Gastroesophageal sphincter (tissue), 4 donors: Measurements from ENCODE around the gene COL12A1. TPM values are rescaled to one million over a fixed set of nuclear protein-coding genes. Genes with fewer than 3 reads are reported as not detected.

Experiments used
- ATAC-seq: fragments of 150-250 bp; one replicate; pipeline ENCODE4 v1.9.1; 2016; ENCODE audit warnings: mild to moderate bottlenecking, moderate library complexity
- H3K27ac ChIP-seq, 4 donors: fragments of 200-600 bp; sonication (generic) in 3 of 4; 1 replicate in 3 of 4; 2 replicates in 1 of 4; pipeline ENCODE4 v1.5.1; 2016 to 2019
- H3K27me3 ChIP-seq: fragments of 200-600 bp; sonication (generic); one replicate; pipeline ENCODE4 v1.5.1; 2019
- H3K36me3 ChIP-seq, 2 donors: fragments of 200-600 bp; sonication (generic); one replicate each; pipeline ENCODE4 v1.5.1; 2019; ENCODE audit warnings: control low read depth in 1 of 2
- H3K4me1 ChIP-seq, 3 donors: fragments of 200-600 bp; sonication (generic); 1 replicate in 2 of 3; 2 replicates in 1 of 3; pipeline ENCODE4 v1.5.1; 2016 to 2019; ENCODE audit warnings: control low read depth in 2 of 3
- H3K4me3 ChIP-seq, 2 donors: fragments of 200-600 bp; sonication (generic); one replicate each; pipeline ENCODE4 v1.5.1; 2019; ENCODE audit warnings: mild to moderate bottlenecking in 1 of 2, moderate library complexity in 1 of 2
- H3K9me3 ChIP-seq, 3 donors: fragments of 200-600 bp; sonication (generic); one replicate each; pipeline ENCODE4 v1.5.1; 2017 to 2019; ENCODE audit warnings: control low read depth in 2 of 3
- CTCF ChIP-seq, 4 experiments: fragments of 200-600 bp in 2 of 4; fragments of 450-650 bp in 2 of 4; sonication (generic) in 1 of 4; IDR thresholded peaks; one replicate each; pipeline ENCODE4 v1.5.1; 2017 to 2019; ENCODE audit warnings: antibody characterized with exemption in 4 of 4, mild to moderate bottlenecking in 2 of 4, moderate library complexity in 2 of 4
- EP300 ChIP-seq: sonication (generic); formaldehyde crosslinking; IDR thresholded peaks from one replicate; pipeline ENCODE4 v1.6.1; 2017; ENCODE audit warnings: antibody characterized with exemption, mild to moderate bottlenecking
- POLR2A ChIP-seq, 2 donors: fragments of 450-650 bp; IDR thresholded peaks; one replicate each; pipeline ENCODE4 v1.6.1; 2017; ENCODE audit warnings: antibody characterized with exemption in 2 of 2, mild to moderate bottlenecking in 2 of 2, moderate library complexity in 1 of 2
- POLR2AphosphoS5 ChIP-seq: sonication (generic); formaldehyde crosslinking; IDR thresholded peaks from one replicate; pipeline ENCODE4 v1.6.1; 2017; ENCODE audit warnings: antibody characterized with exemption
- WGBS, 2 donors: methylation state at CpG; one replicate each; pipeline ENCODE4 v1.1.5; 2018; ENCODE audit warnings: low coverage in 1 of 2; 5-methylcytosine and 5-hydroxymethylcytosine counted together
- total RNA-seq, 4 donors: library from RNA; depleted of rRNA; stranded (reverse); fragments of >200 nt; gene quantifications; one replicate each; pipeline ENCODE4 v1.1.0, GENCODE V29; 2016

The COL12A1 gene
- total RNA-seq, 4 donors from 2014 or later: 101 to 560 (median 237) TPM

DNA sequence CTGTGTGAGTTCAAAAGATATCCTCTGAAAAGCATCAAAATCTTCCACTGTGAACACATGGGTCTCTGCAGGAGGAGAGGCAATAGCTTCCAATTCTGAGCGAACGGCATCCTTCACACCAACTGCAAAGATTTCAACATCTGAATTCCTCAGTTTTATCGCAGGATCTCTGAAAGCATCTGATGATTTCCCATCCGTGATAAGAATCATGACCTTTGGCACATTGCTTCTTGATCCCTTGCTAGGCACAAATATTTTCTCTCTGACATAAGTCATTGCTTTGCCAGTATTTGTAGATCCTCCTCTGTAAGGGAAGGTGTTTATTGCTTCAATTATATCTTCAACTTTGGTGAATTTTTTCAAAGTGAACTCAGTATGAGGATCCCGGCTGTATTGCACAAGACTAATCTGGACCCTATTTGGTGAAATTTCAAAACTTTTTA, 22.7 kb downstream of the COL12A1 start:
- Histone ChIP-seq H3K27me3 (no peaks in the 10 kb centered on the region), H3K27ac (no peak overlapping the region), H3K36me3 (peaks cover 0 to 71% of the 10 kb centered on the region in 2 donors), H3K4me3 (no peak overlapping the region), H3K9me3 (peaks cover 0 to 4% (median 3%) of the 10 kb centered on the region in 3 donors), H3K4me1 (peaks cover 0 to 15% (median 0%) of the 10 kb centered on the region in 3 donors)
- peak; percentile 85 for ATAC-seq
- TF ChIP-seq POLR2A (IDR thresholded peaks at IDR 0.05): no peak
- no peak for TF ChIP-seq POLR2AphosphoS5
- TF ChIP-seq CTCF (IDR thresholded peaks at IDR 0.05): no peak
- no peak for TF ChIP-seq EP300
- WGBS, 2 donors: 56 to 83% methylated on average over 5 of the region's 5 CpGs

DNA sequence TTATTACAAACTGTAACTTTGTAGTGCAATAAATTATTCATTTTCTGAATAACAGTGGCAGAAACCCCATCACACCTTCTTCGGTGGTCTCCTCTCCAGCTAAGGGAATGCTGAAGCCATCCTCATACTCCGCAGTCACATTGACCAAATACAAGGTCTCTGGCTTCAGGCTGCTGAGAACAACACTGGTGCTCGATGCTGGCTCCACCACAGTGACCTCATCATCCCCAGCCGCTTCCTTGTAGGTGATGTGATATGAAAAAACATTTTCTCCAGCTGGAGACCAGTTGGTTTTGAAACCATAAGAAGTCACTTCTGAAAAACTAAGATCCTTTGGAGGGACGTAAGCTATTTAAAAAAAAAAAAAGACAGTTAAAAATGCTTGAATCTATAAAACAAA, 25.0 kb downstream of the COL12A1 start:
- Histone ChIP-seq H3K36me3 (peaks cover 0 to 72% of the 10 kb centered on the region in 2 donors), H3K4me1 (peaks cover 0 to 15% (median 0%) of the 10 kb centered on the region in 3 donors), H3K27ac (no peak overlapping the region), H3K9me3 (peaks cover 0 to 4% (median 0%) of the 10 kb centered on the region in 3 donors), H3K27me3 (no peaks in the 10 kb centered on the region), H3K4me3 (no peak overlapping the region)
- 85 to 89% methylated on average over 2 to 3 of the region's 5 CpGs for WGBS, 2 donors
- no peak for TF ChIP-seq EP300
- no peak for TF ChIP-seq POLR2AphosphoS5
- TF ChIP-seq CTCF (IDR thresholded peaks at IDR 0.05): no peak
- no peak for TF ChIP-seq POLR2A (IDR thresholded peaks at IDR 0.05)
- no peak for ATAC-seq

GRCh38 chr6:75178757-75179156, 27.1 kb downstream of the COL12A1 start:
- peaks cover 0 to 80% of the 10 kb centered on the region in 2 donors for H3K36me3 ChIP-seq
- TF ChIP-seq POLR2A (IDR thresholded peaks at IDR 0.05) (no peak), CTCF (IDR thresholded peaks at IDR 0.05) (no peak)
- no peak overlapping the region for H3K27ac ChIP-seq
- no peak overlapping the region for H3K4me3 ChIP-seq
- peaks cover 0 to 15% (median 0%) of the 10 kb centered on the region in 3 donors for H3K4me1 ChIP-seq
- no peaks in the 10 kb centered on the region for H3K27me3 ChIP-seq
- no peaks in the 10 kb centered on the region for H3K9me3 ChIP-seq
- ATAC-seq: no peak
- 20 to 38% methylated on average over 1 of the region's 1 CpG for WGBS, 2 donors

GRCh38 chr6:75176076-75176582, 29.7 kb downstream of the COL12A1 start:
- Histone ChIP-seq H3K27me3 (no peaks in the 10 kb centered on the region), H3K9me3 (no peaks in the 10 kb centered on the region), H3K4me1 (peaks cover 7 to 34% (median 8%) of the 10 kb centered on the region in 3 donors), H3K36me3 (peaks cover 0 to 63% of the 10 kb centered on the region in 2 donors), H3K4me3 (no peak overlapping the region), H3K27ac (no peak overlapping the region)
- WGBS, 2 donors: 67 to 72% methylated on average over 3 of the region's 3 CpGs
- TF ChIP-seq POLR2AphosphoS5 (no peak), POLR2A (IDR thresholded peaks at IDR 0.05) (no peak), EP300 (no peak), CTCF (IDR thresholded peaks at IDR 0.05) (no peak)
- ATAC-seq: no peak

GRCh38 chr6:75171986-75172385, 33.9 kb downstream of the COL12A1 start:
- H3K9me3 ChIP-seq: no peaks in the 10 kb centered on the region
- H3K27ac ChIP-seq: peak overlapping the region in 3 of 4 donors; percentile 0 to 26 (median 4)
- H3K36me3 ChIP-seq: peaks cover 0 to 31% of the 10 kb centered on the region in 2 donors
- peaks cover 8 to 55% (median 13%) of the 10 kb centered on the region in 3 donors for H3K4me1 ChIP-seq
- no peak for ATAC-seq
- no peak overlapping the region for H3K4me3 ChIP-seq
- H3K27me3 ChIP-seq: no peaks in the 10 kb centered on the region
- TF ChIP-seq POLR2A (IDR thresholded peaks at IDR 0.05): no peak
- no peak for TF ChIP-seq EP300
- TF ChIP-seq POLR2AphosphoS5: no peak
- TF ChIP-seq CTCF (IDR thresholded peaks at IDR 0.05): no peak
- 44 to 45% methylated on average over 4 of the region's 4 CpGs for WGBS, 2 donors
